ENCODE results near the gene ASPHD1. TPM values are rescaled to one million over a fixed set of nuclear protein-coding genes. Genes with fewer than 3 reads are reported as not detected.
"Not testable (repeated sequence)": the region's sequence is repeated elsewhere in the genome, so short reads cannot be mapped to it uniquely, and the experiment has no call there.

Gene ASPHD1
- total RNA-seq, 1 donor from 2014 or later, result 1.6 TPM

- DNase-seq, result no peak
- TF ChIP-seq CTCF (IDR thresholded peaks at IDR 0.05), result no peak
- Histone ChIP-seq H3K27me3 (ENCODE audit: low read depth) (peaks cover 29% of the 10 kb centered on the region), H3K36me3 (no peaks in the 10 kb centered on the region), H3K4me3 (no peak overlapping the region), H3K4me1 (peaks cover 12% of the 10 kb centered on the region), H3K9me3 (no peaks in the 10 kb centered on the region), H3K27ac (no peak overlapping the region)
- ATAC-seq, result no peak
- intact Hi-C loops (cut with DNase I), result no loop called here
Measured at GRCh38 chr16:29881050-29881449, 19.2 kb upstream of the ASPHD1 start.

GRCh38 chr16:29883987-29884386, 16.3 kb upstream of the ASPHD1 start:
- TF ChIP-seq CTCF (IDR thresholded peaks at IDR 0.05), result no peak
- ATAC-seq (no peak), DNase-seq (no peak)
- H3K9me3 ChIP-seq, result no peaks in the 10 kb centered on the region
- H3K4me3 ChIP-seq, result no peak overlapping the region
- H3K27me3 ChIP-seq (ENCODE audit: low read depth), result peaks cover 1% of the 10 kb centered on the region
- no peaks in the 10 kb centered on the region for H3K36me3 ChIP-seq
- H3K4me1 ChIP-seq, result no peaks in the 10 kb centered on the region
- H3K27ac ChIP-seq, result no peak overlapping the region
- intact Hi-C loops (cut with DNase I), result no loop called here

- intact Hi-C loops (cut with DNase I); DNase-seq; H3K36me3 ChIP-seq; H3K27ac ChIP-seq; ATAC-seq; H3K4me3 ChIP-seq; H3K27me3 ChIP-seq (ENCODE audit: low read depth); H3K4me1 ChIP-seq; H3K9me3 ChIP-seq: not testable (repeated sequence)
Measured at GRCh38 chr16:29889372-29889771, 10.9 kb upstream of the ASPHD1 start.

- DNase-seq, result no peak
- peak; percentile 61 to 62 for ATAC-seq
- no peaks in the 10 kb centered on the region for H3K9me3 ChIP-seq
Measured at GRCh38 chr16:29891525-29892457, 8.5 kb upstream of the ASPHD1 start.

GRCh38 chr16:29892458-29892813, 7.9 kb upstream of the ASPHD1 start:
- Histone ChIP-seq H3K9me3 (no peaks in the 10 kb centered on the region), H3K36me3 (no peaks in the 10 kb centered on the region)

More at GRCh38 chr16:29891525-29892457, 8.5 kb upstream of the ASPHD1 start:
- intact Hi-C loops (cut with DNase I), result no loop called here
- Histone ChIP-seq H3K27ac (no peak overlapping the region), H3K27me3 (ENCODE audit: low read depth) (peaks cover 2% of the 10 kb centered on the region), H3K36me3 (no peaks in the 10 kb centered on the region), H3K4me3 (no peak overlapping the region), H3K4me1 (no peaks in the 10 kb centered on the region)
- no peak for TF ChIP-seq CTCF (IDR thresholded peaks at IDR 0.05)

More at GRCh38 chr16:29892458-29892813, 7.9 kb upstream of the ASPHD1 start:
- no peak for DNase-seq
- no peak for TF ChIP-seq CTCF (IDR thresholded peaks at IDR 0.05)
- Histone ChIP-seq H3K4me1 (no peaks in the 10 kb centered on the region), H3K27me3 (ENCODE audit: low read depth) (peaks cover 8% of the 10 kb centered on the region), H3K4me3 (no peak overlapping the region), H3K27ac (no peak overlapping the region)
- peak in 1 of 2 donors; percentile 26 for ATAC-seq
- intact Hi-C loops (cut with DNase I), result no loop called here

Data from lower lobe of right lung (tissue), 2 donors.